ENCODE results near the gene MAML1. TPM values are rescaled to one million over a fixed set of nuclear protein-coding genes. Genes with fewer than 3 reads are reported as not detected.
A peak's percentile ranks its signal among the peaks of the same experiment; 100 is the strongest.
"Not testable (repeated sequence)": the region's sequence is repeated elsewhere in the genome, so short reads cannot be mapped to it uniquely, and the experiment has no call there.

The MAML1 gene
- total RNA-seq, 1 donor from 2014 or later: 7.3 TPM

DNA sequence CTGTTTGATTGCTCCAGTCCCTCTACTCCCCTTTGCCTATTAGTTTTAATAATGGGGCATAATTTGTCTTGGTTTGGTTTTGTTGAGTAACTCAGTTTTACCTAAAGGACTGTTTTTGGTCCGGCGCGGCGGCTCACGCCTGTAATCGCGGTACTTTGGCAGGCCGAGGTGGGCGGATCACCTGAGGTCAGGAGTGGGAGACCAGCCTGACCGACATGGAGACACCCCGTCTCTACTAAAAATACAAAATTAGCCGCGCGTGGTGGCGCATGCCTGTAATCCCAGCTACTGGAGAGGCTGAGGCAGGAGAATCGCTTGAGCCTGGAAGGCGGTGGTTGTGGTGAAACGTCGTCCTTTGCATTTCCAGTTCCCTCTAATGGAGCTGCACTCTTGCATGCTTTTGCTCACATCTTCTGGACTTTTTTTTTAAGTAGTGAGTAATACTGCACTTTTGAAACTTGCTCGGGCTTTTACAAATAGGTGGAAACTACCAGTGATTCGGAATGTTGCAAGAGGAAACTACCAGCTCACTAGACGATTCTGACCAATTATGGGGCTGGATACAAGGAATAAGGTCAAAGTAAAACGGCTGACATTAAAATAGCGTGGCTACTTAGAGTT is 721 bp upstream of the MAML1 start:
- FAIRE-seq: no peak
- DNase-seq (ENCODE audit: low spot score in 2 of 2): no peak

DNA sequence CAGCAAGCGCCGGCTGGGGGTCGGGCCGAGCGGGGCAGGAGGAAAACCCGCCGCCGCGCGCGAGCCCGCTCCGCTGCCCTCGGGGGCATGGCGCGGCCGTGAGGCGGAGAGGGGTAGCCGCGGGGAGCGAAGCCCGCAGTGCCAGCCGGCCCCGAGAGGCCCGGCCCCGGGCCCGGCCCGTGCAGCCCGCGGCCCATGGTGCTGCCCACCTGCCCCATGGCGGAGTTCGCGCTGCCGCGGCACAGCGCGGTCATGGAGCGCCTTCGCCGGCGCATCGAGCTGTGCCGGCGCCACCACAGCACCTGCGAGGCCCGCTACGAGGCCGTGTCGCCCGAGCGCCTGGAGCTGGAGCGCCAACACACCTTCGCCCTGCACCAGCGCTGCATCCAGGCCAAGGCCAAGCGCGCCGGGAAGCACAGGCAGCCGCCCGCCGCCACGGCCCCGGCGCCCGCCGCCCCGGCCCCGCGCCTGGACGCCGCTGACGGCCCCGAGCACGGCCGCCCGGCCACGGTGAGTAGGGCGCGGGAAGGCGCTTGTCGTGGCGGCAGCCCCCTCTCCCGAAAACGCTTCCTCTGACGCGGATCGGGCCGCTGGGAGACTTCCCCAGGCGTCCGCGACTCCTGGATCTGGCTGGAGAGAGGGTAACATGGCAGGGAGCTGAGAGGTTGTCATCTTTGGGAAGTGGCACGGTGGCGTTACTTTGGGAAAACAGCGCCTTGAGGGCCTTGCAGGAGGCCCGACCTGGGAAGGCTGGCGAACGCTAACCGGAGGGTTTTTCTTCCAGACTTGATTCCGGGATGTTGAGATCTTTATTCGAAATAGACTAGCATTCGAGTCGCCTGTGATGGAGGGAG is 523 bp downstream of the MAML1 start:
- FAIRE-seq: no peak
- peak; percentile 23 to 37 for DNase-seq (ENCODE audit: low spot score in 2 of 2)

DNA sequence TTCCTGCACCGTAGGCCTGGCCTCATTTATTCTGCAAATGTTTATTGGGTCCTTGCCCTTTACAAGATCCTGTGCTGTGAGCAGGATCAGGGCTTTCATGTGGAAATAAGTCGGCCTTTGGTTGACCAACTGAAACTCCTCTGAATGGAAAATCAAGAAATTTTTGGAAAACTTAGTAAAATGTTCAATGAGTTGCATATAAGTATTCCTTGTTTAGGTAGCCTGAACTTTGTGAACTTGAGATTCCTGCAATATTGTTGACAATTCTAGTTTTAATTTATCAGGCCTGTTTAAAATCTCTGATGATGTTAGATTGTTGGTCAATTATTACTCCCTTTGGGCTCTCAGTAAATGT is 1.1 kb downstream of the MAML1 start:
- FAIRE-seq (no peak), DNase-seq (ENCODE audit: low spot score in 2 of 2) (no peak)

DNA sequence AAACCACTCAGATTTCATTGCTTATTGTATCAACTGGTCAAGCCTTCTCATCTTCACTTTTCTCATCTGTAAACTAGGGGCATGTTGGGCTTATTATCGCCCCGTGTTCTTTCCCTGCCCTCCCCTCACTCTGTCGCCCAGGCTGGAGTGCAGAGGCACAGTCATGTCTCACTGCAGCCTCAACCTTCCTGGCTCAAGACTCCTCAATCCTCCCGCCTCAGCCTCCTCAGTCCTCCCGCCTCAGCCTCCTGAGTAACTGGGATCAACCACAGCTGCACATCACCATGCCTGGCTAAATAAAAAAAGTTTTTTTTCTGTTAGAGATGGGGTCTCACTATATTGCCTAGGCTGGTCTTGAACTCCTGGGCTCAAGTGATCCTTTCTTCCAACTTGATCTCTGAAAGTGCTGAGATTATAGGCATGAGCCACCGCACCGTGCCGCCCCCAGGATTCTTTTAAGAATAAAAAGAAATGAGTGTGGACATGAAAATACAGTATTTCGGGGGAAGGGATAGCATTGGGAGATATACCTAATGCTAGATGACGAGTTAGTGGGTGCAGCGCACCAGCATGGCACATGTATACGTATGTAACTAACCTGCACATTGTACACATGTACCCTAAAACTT is 2.0 kb downstream of the MAML1 start:
- FAIRE-seq: no peak
- no peak for DNase-seq (ENCODE audit: low spot score in 2 of 2)

DNA sequence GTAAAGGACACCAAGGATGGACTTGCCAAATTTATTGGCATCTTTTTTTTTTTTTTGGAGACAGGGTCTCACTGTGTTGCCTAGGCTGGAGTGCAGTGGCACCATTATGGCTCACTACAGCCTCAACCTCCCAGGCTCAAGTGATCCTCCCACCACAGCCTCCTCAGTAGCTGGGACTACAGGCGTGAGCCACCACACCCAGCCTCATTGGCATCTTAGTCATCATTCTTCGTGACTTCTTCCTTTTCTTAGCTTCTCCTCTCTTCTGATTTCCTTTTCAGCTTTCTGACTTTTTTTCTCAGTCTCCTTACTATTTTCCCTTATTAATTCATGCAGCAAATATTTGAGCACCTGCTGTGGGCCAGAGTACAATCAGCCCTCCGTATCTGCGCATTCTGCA is 6.1 kb downstream of the MAML1 start:
- DNase-seq (ENCODE audit: low spot score in 2 of 2) (no peak), FAIRE-seq (no peak)

DNA sequence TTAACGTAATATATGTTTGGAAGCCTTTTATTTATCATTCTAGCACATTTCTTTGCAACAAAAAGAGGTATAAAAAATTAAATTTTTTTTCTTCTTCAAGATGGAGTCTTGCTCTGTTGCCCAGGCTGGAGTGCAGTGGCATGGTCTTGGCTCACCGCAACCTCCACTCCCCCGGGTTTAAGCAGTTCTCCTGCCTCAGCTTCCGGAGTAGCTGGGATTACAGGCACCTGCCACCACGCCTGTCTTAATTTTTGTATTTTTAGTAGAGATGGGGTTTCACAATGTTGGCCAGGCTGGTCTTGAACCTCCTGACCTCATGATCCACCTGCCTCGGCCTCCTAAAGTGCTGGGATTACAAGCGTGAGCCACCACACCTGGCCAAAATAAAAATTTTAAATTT is 11.5 kb downstream of the MAML1 start:
- not testable (repeated sequence) for FAIRE-seq; DNase-seq (ENCODE audit: low spot score in 2 of 2)

DNA sequence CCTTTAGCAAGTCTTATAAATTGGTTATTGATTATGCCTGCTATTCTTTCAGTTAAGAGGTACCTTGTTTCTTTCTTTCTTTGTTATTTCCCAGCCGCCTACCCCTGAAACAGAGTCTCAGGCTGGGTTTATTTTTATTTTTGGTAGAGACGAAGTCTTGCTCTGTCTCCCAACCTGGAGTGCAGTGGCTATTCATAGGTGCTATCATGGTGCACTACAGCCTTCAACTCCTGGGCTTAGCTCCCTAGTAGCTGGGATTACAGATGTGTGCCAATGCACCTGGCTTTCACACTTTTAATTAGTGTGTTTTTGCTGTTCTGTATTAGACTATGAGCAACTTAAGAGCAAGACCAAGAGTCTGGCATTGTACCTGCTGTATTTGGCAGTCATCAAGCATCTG is 14.2 kb downstream of the MAML1 start:
- DNase-seq (ENCODE audit: low spot score in 2 of 2) (no peak), FAIRE-seq (no peak)

DNA sequence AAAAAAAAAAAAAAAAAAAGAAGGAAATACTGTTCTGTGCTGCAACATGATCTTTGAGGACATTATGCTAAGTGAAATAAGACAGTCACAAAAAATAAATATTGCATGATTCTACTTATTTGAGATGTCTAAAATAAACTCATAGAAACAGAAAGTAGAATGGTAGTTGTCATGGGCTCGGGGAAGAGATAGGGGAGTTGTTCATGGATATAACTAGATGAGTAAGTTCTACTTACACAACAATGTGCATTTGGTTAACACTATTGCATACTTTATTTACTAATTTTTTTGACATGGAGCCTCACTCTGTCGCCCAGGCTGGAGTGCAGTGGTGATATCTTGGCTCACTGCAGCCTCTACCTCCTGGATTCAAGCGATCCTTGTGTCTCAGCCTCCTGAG is 15.2 kb downstream of the MAML1 start:
- FAIRE-seq: no peak
- DNase-seq (ENCODE audit: low spot score in 2 of 2): no peak

DNA sequence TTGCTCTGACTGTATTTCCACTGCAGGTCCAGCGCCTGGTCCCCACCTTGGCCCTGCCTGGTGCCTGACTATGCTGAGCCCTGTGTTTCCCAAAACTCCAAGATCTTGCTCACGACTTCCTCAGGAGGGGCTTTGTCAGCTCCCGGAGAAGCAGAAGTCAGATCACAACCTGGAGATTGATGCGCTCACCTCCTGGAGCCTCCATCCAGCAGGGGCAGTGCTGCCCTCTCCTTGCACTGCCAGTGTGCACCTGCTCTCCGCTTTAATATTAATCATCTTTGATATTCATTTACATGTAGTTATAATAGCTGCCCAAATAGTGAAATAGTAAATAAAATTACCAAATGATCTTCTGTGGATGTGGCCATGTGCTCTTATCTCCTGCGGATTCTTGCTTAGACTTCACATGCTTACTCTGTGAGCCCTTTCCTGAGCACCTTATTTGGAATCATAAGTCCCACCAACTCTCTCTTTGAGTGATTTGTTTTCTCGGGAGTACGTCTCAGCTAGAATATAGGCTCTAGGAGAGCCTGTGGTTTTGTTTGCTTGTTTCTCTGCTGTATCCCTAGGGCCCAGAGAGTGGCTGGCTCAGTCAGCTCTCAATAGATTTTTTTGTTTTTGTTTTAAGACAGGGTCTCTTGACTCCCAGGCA is 17.4 kb downstream of the MAML1 start:
- no peak for DNase-seq (ENCODE audit: low spot score in 2 of 2)

DNA sequence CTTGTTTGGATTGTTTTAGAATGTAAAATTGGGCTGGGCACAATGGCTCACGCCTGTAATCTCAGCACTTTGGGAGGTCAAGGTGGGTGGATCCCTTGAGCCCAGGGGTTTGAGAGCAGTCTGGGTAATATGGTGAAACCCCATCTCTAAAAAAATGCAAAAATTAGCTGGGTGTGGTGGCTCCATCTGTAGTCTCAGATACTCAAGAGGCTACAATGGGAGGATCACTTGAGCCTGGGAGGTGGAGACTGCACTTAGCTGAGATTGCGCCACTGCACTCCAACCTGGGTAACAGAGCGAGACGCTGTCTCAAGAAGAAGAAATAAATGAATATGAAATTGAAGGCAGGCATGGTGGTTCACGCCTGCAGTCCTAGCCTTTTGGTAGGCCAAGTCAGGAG is 21.3 kb downstream of the MAML1 start:
- no peak for FAIRE-seq

More for the DNA sequence above, 17.4 kb downstream of the MAML1 start:
- FAIRE-seq: no peak

DNA sequence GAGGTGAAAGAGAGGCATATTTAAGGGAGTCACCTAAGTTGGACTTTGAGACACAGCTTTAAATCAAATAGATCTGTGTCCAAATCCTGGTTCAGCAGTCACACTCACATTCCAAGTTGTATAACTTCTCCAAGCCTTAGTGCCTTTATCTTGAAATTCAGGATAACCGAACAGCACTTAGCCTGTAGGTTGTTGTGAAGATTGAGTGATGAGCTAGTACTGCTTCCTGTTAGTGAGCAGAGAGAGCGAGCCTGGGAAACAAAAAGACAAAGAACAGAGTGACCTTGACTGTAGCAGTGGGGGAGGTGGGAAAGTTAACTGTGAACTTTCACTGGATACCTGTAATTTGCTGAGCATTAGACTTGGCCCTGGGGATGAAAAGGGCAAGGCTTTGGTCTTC is 22.4 kb downstream of the MAML1 start:
- no peak for DNase-seq (ENCODE audit: low spot score in 2 of 2)
- no peak for FAIRE-seq

More for the DNA sequence above, 21.3 kb downstream of the MAML1 start:
- no peak for DNase-seq (ENCODE audit: low spot score in 2 of 2)

DNA sequence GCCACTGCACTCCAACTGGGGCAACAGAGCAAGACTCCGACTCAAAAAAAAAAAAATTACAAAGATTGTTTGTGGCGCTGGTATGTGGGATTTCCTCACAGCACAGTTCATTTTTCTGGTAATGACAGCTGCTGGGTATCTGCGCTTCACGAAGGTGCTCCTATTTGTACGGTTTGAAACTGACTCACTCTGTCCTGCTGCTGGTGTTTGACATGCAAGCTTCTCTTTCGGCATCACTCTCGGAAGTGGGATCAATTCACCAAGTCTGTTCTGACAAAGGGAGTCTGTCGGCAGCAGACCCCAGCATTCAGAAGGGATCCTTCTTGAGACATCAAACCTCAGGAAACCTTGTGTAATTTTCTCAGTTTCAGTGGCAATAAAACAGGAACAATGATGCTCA is 26.3 kb downstream of the MAML1 start:
- FAIRE-seq (no peak), DNase-seq (ENCODE audit: low spot score in 2 of 2) (no peak)

DNA sequence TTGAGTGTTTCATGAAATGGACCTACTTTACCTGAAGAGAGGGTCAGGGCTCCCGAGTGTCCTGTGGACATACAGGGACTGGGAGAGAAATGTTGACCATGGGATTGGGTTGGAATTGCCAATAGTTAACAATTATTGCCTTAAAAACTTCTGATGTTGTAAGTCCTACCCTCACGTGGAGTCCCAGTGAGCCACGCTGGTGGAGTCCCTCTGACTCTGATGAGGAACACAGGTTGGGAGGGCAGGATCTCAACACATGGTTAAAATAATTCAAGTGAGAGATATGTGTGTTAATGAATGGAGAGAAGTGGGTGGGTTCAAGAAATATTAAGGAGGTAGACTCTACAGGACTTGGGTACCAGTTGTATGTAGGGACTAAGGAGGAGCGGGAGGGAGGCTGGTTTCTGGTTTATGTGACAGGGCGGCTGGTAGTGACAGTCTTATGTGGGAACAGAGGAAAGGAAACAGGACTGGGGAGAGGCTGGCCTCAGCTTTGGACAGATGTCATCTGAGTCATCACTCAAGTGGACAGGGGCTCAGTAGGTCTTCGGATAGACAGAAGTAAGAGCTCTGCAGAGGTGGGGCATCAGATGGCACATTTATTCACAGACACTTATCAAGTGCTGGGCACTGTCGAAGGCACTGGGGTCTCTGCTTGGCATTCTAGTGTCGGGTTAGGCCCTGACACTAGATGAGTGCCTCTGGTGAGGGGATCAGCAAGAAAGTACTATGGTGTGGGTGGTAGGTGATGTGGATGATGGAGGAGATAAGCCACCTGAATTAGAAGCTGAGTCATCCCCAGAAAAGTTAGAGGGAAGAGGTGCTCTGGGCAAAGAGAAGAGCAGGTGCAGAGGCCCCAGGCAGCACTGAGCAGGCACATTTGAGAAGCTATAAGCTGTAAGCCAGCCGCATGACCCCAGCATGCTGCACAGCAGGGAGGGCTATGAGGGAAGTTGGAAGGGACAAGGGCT is 27.2 kb downstream of the MAML1 start:
- DNase-seq (ENCODE audit: low spot score in 2 of 2): no peak
- no peak for FAIRE-seq

DNA sequence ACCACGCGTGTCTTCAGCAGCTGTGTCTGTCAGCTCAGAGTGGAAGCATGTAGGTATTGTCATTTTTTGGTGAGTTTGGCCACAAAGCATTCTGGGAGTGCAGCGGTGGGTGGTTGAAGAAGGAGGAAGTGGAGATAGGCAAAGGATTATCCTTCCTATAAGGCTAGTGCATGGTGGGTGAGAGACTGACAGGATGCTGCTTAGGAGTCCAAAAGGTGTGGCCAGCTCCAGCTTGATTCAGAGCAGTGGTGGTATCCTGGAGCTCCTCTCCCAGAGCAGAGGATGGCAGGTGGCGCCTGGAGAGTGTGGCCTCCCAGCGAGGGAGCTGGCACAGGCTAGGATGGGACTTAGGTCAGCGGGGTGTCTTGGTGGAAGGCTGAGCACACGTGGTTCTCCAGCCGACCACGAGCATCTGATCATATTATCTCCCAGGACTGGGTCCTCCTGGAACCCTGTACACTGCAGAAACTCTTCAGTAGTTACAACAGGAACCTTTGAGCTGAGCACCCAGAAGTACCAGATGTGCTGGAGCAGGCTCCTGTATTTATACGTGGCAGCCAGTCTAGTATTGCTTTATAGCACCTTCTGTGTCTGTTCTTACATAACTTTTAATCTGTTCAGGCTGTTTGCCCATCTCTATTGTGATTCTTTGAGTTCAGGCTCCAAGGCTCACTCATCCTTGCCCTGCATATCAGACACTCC is 29.6 kb downstream of the MAML1 start:
- DNase-seq (ENCODE audit: low spot score in 2 of 2) (no peak), FAIRE-seq (no peak)

DNA sequence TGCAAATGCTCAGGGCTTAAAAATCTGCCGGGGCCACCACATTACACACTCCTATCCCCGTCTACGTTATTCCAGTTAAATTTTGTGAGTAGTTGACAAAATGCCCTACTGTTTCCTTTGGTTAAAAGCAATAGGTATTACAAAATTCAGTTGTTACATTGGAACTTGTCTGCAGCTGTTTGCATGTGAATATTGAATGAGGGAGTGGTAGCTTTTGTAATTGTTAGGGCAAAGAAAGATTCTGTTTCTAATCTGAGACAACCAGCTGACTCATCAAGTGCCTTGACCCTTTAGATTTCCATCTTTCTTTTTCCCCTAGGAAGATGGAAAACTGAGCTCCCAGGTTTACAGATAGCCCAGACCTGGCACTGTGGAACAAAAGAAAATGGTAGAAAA is 30.2 kb downstream of the MAML1 start:
- no peak for DNase-seq (ENCODE audit: low spot score in 2 of 2)
- no peak for FAIRE-seq

DNA sequence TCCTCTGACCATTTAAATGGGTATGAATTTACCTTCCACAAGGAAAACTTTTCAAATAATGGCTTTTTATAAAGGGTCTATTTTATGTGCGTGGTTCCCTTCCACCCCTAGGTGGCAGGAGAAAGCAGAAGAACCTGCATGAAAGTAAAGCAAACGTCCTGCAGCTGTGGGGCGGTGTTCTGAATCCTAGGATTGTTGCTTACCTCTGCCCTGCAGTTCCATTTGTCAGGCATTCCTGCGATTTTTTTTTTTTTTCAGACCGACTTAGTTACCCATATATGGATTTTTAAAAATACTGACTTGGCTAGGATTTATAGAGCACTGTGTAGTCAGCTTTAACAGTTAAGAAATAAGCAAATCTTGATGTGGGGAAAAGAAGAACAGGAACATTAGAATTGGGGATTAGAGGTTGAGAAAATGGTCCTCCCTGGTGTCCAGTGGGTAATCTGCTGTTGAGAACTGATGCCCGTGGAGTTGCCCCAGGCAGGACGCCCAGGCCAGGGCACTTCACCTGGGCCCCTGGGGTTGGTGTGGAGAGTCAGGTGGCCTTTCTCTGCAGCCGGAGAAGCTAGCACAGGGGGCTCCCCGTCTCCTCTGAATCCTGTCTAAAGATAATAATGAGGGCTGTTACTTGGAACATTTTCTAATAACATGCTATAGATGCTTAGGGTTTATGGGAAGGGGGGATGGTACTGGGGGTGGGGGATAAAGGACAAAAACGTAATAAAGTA is 30.8 kb downstream of the MAML1 start:
- DNase-seq (ENCODE audit: low spot score in 2 of 2): peak in 1 of 2 donors; percentile 70
- no peak for FAIRE-seq

DNA sequence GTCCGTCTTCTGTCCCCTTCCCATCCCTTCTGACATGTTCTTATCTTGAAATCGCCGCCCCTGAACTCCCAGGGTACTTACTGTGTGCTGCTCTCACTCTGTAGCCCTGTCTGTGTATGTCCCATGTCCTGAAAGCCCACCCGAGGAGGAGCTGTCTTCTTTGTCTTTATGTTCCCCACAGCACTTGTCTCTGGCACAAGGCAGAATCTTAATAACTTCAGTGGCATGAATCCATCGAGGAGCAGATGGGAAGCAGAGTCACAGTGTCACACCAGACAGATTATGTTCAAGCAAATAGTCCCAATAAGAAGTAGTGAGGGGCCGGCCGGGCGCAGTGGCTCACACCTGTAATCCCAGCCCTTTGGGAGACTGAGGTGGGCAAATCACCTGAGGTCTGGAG is 31.4 kb downstream of the MAML1 start:
- no peak for DNase-seq (ENCODE audit: low spot score in 2 of 2)
- FAIRE-seq: no peak

DNA sequence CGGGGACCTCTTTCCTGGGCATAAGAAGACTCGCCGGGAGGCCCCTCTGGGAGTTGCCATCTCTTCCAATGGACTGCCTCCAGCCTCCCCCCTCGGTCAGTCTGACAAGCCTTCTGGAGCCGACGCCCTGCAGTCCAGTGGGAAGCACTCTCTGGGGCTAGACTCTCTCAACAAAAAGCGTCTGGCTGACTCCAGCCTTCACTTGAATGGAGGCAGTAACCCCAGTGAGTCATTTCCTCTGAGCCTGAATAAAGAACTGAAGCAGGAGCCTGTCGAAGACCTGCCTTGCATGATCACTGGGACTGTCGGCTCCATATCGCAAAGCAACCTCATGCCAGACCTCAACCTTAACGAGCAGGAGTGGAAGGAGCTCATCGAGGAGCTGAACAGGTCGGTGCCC is 32.8 kb downstream of the MAML1 start:
- DNase-seq (ENCODE audit: low spot score in 2 of 2) (no peak), FAIRE-seq (no peak)

Measured in frontal cortex (tissue), 4 donors.